AG04450 (cell line): ENCODE measurements around the gene PPP3CA. TPM values are rescaled to one million over a fixed set of nuclear protein-coding genes. Genes with fewer than 3 reads are reported as not detected.

Experiments used
- CTCF ChIA-PET: fragments of 300-600, 350-600 bp; formaldehyde crosslinking; extraction: SDS; loops from one replicate; lab custom pipeline; 2022; ENCODE audit warnings: antibody characterized with exemption, inconsistent platforms; lab: Charles Lee
- POLR2A ChIA-PET: fragments of 350-600 bp; formaldehyde crosslinking; extraction: SDS; loops from one replicate; lab custom pipeline; 2021; ENCODE audit warnings: antibody characterized with exemption, inconsistent platforms; lab: Yijun Ruan, JAX
- DNase-seq: peaks from one replicate; pipeline ENCODE4 v3.0.0-alpha.2; 2011; ENCODE audit warnings: low read depth, low spot score
- H3K27ac ChIP-seq: one replicate; pipeline ENCODE4 v1.5.1; 2012; ENCODE audit warnings: low read depth, low read length, control low read depth
- H3K27me3 ChIP-seq: one replicate; pipeline ENCODE4 v1.6.0; 2012; ENCODE audit warnings: low read length; ENCODE audit not compliant: control insufficient read depth, insufficient read depth
- H3K4me3 ChIP-seq: 2 replicates; pipeline ENCODE4 v1.5.1; 2011; ENCODE audit warnings: mild to moderate bottlenecking, low read depth, low read length, control low read depth
- H3K9me3 ChIP-seq: 2 replicates; pipeline ENCODE4 v1.5.1; 2012; ENCODE audit warnings: low read length; ENCODE audit not compliant: control insufficient read depth, insufficient read depth
- polyA plus RNA-seq: library from polyadenylated mRNA; depleted of rRNA; stranded (reverse); fragments of >200 nt; gene quantifications from 2 replicates; pipeline ENCODE4 v1.2.3, GENCODE V29; 2011
- TF ChIP-seq, protein P1 (sequence below): IDR thresholded peaks from 2 replicates; pipeline ENCODE4 v1.5.1; 2011; ENCODE audit warnings: low read depth, low read length, control low read depth, inconsistent platforms

Gene PPP3CA
- polyA plus RNA-seq, 1 experiment: 38.7 TPM

- ChIA-PET POLR2A (no interaction called here), CTCF (no interaction called here)
- Histone ChIP-seq H3K4me3 (no peak overlapping the region), H3K27me3 (no peaks in the 10 kb centered on the region), H3K9me3 (no peaks in the 10 kb centered on the region), H3K27ac (no peak overlapping the region)
- no peak for DNase-seq
- TF ChIP-seq, protein P1, sequence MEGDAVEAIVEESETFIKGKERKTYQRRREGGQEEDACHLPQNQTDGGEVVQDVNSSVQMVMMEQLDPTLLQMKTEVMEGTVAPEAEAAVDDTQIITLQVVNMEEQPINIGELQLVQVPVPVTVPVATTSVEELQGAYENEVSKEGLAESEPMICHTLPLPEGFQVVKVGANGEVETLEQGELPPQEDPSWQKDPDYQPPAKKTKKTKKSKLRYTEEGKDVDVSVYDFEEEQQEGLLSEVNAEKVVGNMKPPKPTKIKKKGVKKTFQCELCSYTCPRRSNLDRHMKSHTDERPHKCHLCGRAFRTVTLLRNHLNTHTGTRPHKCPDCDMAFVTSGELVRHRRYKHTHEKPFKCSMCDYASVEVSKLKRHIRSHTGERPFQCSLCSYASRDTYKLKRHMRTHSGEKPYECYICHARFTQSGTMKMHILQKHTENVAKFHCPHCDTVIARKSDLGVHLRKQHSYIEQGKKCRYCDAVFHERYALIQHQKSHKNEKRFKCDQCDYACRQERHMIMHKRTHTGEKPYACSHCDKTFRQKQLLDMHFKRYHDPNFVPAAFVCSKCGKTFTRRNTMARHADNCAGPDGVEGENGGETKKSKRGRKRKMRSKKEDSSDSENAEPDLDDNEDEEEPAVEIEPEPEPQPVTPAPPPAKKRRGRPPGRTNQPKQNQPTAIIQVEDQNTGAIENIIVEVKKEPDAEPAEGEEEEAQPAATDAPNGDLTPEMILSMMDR: no peak
These were observed 39.4 kb downstream of the PPP3CA start for GRCh38 chr4:101307899-101308298.

DNA sequence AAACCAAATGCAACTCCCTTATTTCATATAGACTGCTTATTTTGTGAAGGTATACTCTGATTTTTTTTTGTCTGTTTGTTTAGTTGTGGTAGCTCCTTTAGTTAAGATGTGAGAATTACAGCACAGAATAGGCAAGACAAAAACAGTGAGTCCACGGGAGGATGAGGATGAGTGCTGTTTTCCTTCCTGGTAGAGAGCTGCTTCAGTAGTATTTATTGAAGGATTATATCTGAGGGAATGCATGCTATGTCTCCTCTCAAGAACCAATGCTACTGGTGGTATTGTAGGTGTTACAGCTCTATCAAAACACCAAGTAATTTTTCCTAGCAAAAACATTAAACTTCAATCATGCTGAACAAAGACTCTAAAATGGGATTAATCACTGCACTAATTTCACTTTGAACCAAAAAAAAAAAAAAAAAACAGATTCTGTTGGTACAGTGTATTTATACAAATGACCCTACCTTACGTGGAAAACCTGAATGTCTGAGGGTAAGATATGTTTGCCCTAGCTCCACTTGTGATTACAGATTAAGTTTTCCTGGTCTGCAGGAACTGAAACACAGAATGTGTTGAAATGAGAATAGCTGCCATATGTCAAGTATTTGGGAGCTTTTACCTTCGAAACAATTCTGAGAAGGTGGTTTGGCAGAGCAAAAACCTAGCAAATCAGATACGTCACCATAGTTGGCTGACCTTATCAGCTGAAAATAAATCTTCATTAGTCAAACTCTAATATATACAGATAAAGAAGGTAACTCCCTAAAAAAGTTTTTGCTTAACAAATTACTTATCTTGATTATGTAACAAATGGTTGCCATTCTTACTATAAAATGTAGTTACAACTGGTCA is 40.3 kb downstream of the PPP3CA start:
- no peaks in the 10 kb centered on the region for H3K9me3 ChIP-seq
- H3K4me3 ChIP-seq: no peak overlapping the region
- ChIA-PET CTCF (interaction anchor here (0.8 kb wide), 1 partner anchor 136 kb away, joined by 3 read pairs; no protein-coding TSS in a partner anchor), POLR2A (no interaction called here)
- H3K27ac ChIP-seq: no peak overlapping the region
- DNase-seq: no peak
- TF ChIP-seq, protein P1: no peak
- no peaks in the 10 kb centered on the region for H3K27me3 ChIP-seq

- CTCF ChIA-PET: interaction anchor here (0.5 to 0.8 kb wide), 3 partner anchors 15 to 146 kb away, joined by 3 to 4 read pairs (median 3); no protein-coding TSS in a partner anchor
These were observed 41.1 kb downstream of the PPP3CA start for GRCh38 chr4:101306225-101306624.

DNA sequence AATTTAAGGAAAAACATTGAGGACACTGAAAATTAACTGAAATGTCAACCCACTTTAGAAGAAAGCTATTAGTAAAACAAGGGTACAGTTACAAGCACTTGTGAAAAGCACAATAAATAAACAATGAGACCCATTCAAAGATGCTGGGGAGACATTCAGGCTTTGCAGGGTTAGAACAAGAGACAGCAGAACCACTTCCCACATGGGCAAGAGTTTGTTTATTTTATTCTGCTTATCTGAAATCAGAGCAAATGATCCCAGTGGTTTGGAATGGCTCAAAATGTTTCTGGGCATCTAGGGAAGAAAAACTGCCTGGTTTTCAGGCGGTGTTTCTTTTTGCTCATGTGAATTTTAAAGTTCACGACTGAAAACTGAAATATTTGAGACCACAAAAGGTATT is 42.4 kb downstream of the PPP3CA start:
- DNase-seq: no peak
- CTCF ChIA-PET: no interaction called here
- H3K27me3 ChIP-seq: no peaks in the 10 kb centered on the region
- POLR2A ChIA-PET: no interaction called here
- H3K27ac ChIP-seq: no peak overlapping the region
- no peak overlapping the region for H3K4me3 ChIP-seq
- no peaks in the 10 kb centered on the region for H3K9me3 ChIP-seq
- TF ChIP-seq, protein P1: no peak

More at GRCh38 chr4:101306225-101306624, 41.1 kb downstream of the PPP3CA start:
- Histone ChIP-seq H3K27ac (no peak overlapping the region), H3K4me3 (no peak overlapping the region), H3K9me3 (no peaks in the 10 kb centered on the region), H3K27me3 (no peaks in the 10 kb centered on the region)
- POLR2A ChIA-PET: no interaction called here
- DNase-seq: no peak
- TF ChIP-seq, protein P1: no peak

DNA sequence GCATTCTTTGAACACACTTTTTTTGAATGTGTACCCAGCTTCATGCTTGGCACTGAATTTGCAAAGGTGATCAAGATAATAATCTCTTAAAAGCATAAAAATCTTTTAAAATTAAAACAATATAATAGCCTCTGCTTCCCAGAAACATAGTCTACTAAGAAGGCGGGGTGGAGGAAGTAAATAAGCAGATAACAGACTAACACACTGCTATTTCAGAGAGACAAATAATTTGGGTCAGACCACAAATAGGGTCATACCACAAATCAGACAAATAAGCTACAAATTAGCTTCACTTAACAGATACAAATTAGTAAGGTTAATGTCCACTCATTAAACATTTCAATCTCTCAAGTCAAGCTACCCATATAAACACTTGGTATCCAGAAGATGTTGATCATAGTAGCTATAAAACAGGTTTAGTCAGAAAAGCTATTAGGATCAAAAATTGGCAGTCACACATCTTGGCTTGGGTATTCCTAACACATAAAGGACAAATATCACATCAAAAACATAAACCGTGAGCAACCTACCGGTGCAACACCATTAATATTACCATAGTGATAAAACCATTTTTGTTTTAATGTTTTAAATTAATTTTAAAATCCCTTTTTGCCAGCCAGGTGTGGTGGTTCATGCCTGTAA is 47.3 kb downstream of the PPP3CA start:
- ChIA-PET CTCF (interaction anchor here (0.6 kb wide), 1 partner anchor 22 kb away, joined by 6 read pairs; no protein-coding TSS in a partner anchor), POLR2A (no interaction called here)
- Histone ChIP-seq H3K27ac (no peak overlapping the region), H3K9me3 (no peaks in the 10 kb centered on the region), H3K4me3 (no peak overlapping the region), H3K27me3 (no peaks in the 10 kb centered on the region)
- TF ChIP-seq, protein P1: no peak
- no peak for DNase-seq
